PC-9 (cell line): ENCODE measurements around the gene KCNMB1.

Experiments used
- CTCF ChIP-seq: fragments of 200-600 bp; sonication (generic); conservative IDR thresholded peaks from 2 replicates; pipeline ENCODE4 v1.6.1; 2017; ENCODE audit warnings: mixed run types, antibody characterized with exemption, mild to moderate bottlenecking, moderate library complexity
- EZH2 ChIP-seq: fragments of 200-600 bp; sonication (generic); IDR thresholded peaks from 2 replicates; pipeline ENCODE4 v1.8.0; 2017; ENCODE audit warnings: antibody characterized with exemption, low read depth

- TF ChIP-seq CTCF = no peak
- no peak for TF ChIP-seq EZH2
These were observed 59.6 kb downstream of the KCNMB1 start for GRCh38 chr5:170329524-170329923.
